Ovary (tissue), 9 donors: ENCODE measurements around the gene AGPAT2. TPM values are rescaled to one million over a fixed set of nuclear protein-coding genes. Genes with fewer than 3 reads are reported as not detected.

ENCODE experiments used
- DNase-seq, 5 donors: peaks; one replicate each; pipeline ENCODE4 v3.0.0-alpha.2; 2019 to 2020
- H3K27ac ChIP-seq, 2 donors: fragments of 200-600 bp; one replicate each; pipeline versions ENCODE4 v1.5.1 to v1.8.0; 2019 to 2022
- H3K27me3 ChIP-seq: fragments of 200-600 bp; one replicate; pipeline ENCODE4 v1.8.0; 2022
- H3K36me3 ChIP-seq: fragments of 200-600 bp; sonication (generic); one replicate; pipeline ENCODE4 v1.5.1; 2019
- H3K4me1 ChIP-seq: one replicate; pipeline ENCODE4 v1.8.1; 2013; ENCODE audit warnings: mild to moderate bottlenecking, moderate library complexity; ENCODE audit not compliant: insufficient read depth
- H3K4me3 ChIP-seq: fragments of 200-600 bp; sonication (generic); one replicate; pipeline ENCODE4 v1.5.1; 2017
- H3K9me3 ChIP-seq, 2 donors: fragments of 200-600 bp in 1 of 2; sonication (generic) in 1 of 2; one replicate each; pipeline versions ENCODE4 v1.5.1 to v1.8.1; 2013 to 2019; ENCODE audit warnings: mild to moderate bottlenecking in 1 of 2, moderate library complexity in 1 of 2
- CTCF ChIP-seq, 3 donors: fragments of 450-650 bp in 2 of 3; fragments of 200-600 bp in 1 of 3; IDR thresholded peaks; one replicate each; pipeline versions ENCODE4 v1.5.1 to v1.8.0; 2016 to 2022; ENCODE audit warnings: antibody characterized with exemption in 3 of 3, mild to moderate bottlenecking in 1 of 3
- EP300 ChIP-seq: sonication (generic); formaldehyde crosslinking; IDR thresholded peaks from one replicate; pipeline ENCODE4 v1.6.1; 2017; ENCODE audit warnings: antibody characterized with exemption
- POLR2A ChIP-seq: fragments of 450-650 bp; IDR thresholded peaks from one replicate; pipeline ENCODE4 v1.6.1; 2017; ENCODE audit warnings: antibody characterized with exemption, mild to moderate bottlenecking, moderate library complexity
- WGBS, 3 donors: extraction: QIAGEN DNeasy Blood & Tissue Kit in 1 of 3; methylation state at CpG; one replicate each; pipeline versions ENCODE4 v1.1.5 to v1.1.7; 2013 to 2017; 5-methylcytosine and 5-hydroxymethylcytosine counted together
- intact Hi-C, 4 donors: fragments of 100-400 bp; cut with DNase I; formaldehyde crosslinking; loops; one replicate each; pipeline versions ENCODE4 v1.11.0 to v1.15.1; 2022 to 2023
- polyA plus RNA-seq, 2 donors: library from polyadenylated mRNA; stranded (reverse); fragments of 200-250 nt in 1 of 2; fragments of 350-450 nt in 1 of 2; fragmentation: Illumina TruSeq in 1 of 2; extraction: RNeasy Lipid Tissue Mini Kit (QIAGEN cat#74804) in 1 of 2; gene quantifications; one replicate each; pipeline ENCODE4 v1.2.3, GENCODE V29; 2013 to 2014
- total RNA-seq, 7 donors: library from RNA; depleted of rRNA in 2 of 7; stranded (reverse); fragments of >200 nt in 2 of 7; fragmentation: NEBNext Ultra II Directional in 3 of 7; extraction: Animal tissue kit (Norgen Biotek cat#: 25700) in 3 of 7; gene quantifications; one replicate each; pipeline versions ENCODE4 v1.1.0 to v1.2.4, GENCODE V29; 2016 to 2023
- donor health status: DM: no; HTN: no; CAD: no; lungs with moderate emphysema.
- donor health status: DM: no; HTN: no; CAD: no.
- donor health status: Bipolar disorder and iron deficiency.
- donor health status: DM: yes; HTN: yes; CAD: no.
- donor health status: DM: no; HTN: no; CAD: no.
- donor health status: DM: yes; HTN: yes; CAD: no.

The AGPAT2 gene
- total and polyA plus RNA-seq, 9 donors: 6.1 to 40.9 (median 23.9) TPM

GRCh38 chr9:136724772-136725171 lies 37.5 kb upstream of the AGPAT2 start:
- no peak overlapping the region for H3K27ac ChIP-seq
- no peaks in the 10 kb centered on the region for H3K36me3 ChIP-seq
- intact Hi-C loops: no loop called here
- 70 to 75% (median 75%) methylated on average over 7 of the region's 7 CpGs for WGBS, 3 donors
- TF ChIP-seq POLR2A: no peak
- no peak for DNase-seq
- no peak overlapping the region for H3K4me3 ChIP-seq
- H3K27me3 ChIP-seq: no peaks in the 10 kb centered on the region
- H3K4me1 ChIP-seq: peaks cover 15% of the 10 kb centered on the region
- no peaks in the 10 kb centered on the region for H3K9me3 ChIP-seq

GRCh38 chr9:136723989-136724388 lies 36.7 kb upstream of the AGPAT2 start:
- WGBS, 3 donors: 83 to 92% (median 91%) methylated on average over 7 to 8 of the region's 8 CpGs
- H3K4me1 ChIP-seq: peaks cover 15% of the 10 kb centered on the region
- H3K4me3 ChIP-seq: no peak overlapping the region
- no peak for DNase-seq
- no peaks in the 10 kb centered on the region for H3K9me3 ChIP-seq
- H3K36me3 ChIP-seq: no peaks in the 10 kb centered on the region
- no peaks in the 10 kb centered on the region for H3K27me3 ChIP-seq
- intact Hi-C loops: no loop called here
- H3K27ac ChIP-seq: no peak overlapping the region
- no peak for TF ChIP-seq POLR2A
- no peak for TF ChIP-seq EP300
- no peak for TF ChIP-seq CTCF (IDR thresholded peaks at IDR 0.05)

GRCh38 chr9:136723362-136723976 lies 36.2 kb upstream of the AGPAT2 start:
- 86 to 90% (median 89%) methylated on average over 25 to 32 of the region's 32 CpGs for WGBS, 3 donors
- Histone ChIP-seq H3K36me3 (no peaks in the 10 kb centered on the region), H3K27ac (no peak overlapping the region), H3K9me3 (no peaks in the 10 kb centered on the region), H3K4me3 (no peak overlapping the region), H3K27me3 (no peaks in the 10 kb centered on the region), H3K4me1 (peaks cover 11% of the 10 kb centered on the region)
- TF ChIP-seq CTCF (IDR thresholded peaks at IDR 0.05): no peak
- TF ChIP-seq POLR2A: no peak
- no peak for TF ChIP-seq EP300
- intact Hi-C loops: no loop called here
- no peak for DNase-seq

GRCh38 chr9:136722969-136723356 lies 35.7 kb upstream of the AGPAT2 start:
- Histone ChIP-seq H3K36me3 (no peaks in the 10 kb centered on the region), H3K27me3 (no peaks in the 10 kb centered on the region), H3K4me3 (no peak overlapping the region), H3K27ac (no peak overlapping the region), H3K9me3 (no peaks in the 10 kb centered on the region), H3K4me1 (peaks cover 10% of the 10 kb centered on the region)
- no peak for TF ChIP-seq CTCF (IDR thresholded peaks at IDR 0.05)
- TF ChIP-seq POLR2A: no peak
- TF ChIP-seq EP300: no peak
- 79 to 82% (median 80%) methylated on average over 17 to 24 of the region's 24 CpGs for WGBS, 3 donors
- DNase-seq: no peak
- intact Hi-C loops: no loop called here

- Histone ChIP-seq H3K36me3 (no peaks in the 10 kb centered on the region), H3K9me3 (no peaks in the 10 kb centered on the region)
- intact Hi-C loops: no loop called here
Measured at GRCh38 chr9:136722093-136722968, 35.1 kb upstream of the AGPAT2 start.

More at GRCh38 chr9:136722093-136722968, 35.1 kb upstream of the AGPAT2 start:
- 68 to 77% (median 76%) methylated on average over 25 to 31 of the region's 31 CpGs for WGBS, 3 donors
- Histone ChIP-seq H3K27me3 (no peaks in the 10 kb centered on the region), H3K4me3 (no peak overlapping the region), H3K27ac (no peak overlapping the region), H3K4me1 (peaks cover 10% of the 10 kb centered on the region)
- TF ChIP-seq POLR2A (no peak), EP300 (no peak), CTCF (IDR thresholded peaks at IDR 0.05) (no peak)
- DNase-seq: no peak
